ENCODE results near the gene SPRED2.
"Not testable (repeated sequence)": the region's sequence is repeated elsewhere in the genome, so short reads cannot be mapped to it uniquely, and the experiment has no call there.

Gene SPRED2

DNA sequence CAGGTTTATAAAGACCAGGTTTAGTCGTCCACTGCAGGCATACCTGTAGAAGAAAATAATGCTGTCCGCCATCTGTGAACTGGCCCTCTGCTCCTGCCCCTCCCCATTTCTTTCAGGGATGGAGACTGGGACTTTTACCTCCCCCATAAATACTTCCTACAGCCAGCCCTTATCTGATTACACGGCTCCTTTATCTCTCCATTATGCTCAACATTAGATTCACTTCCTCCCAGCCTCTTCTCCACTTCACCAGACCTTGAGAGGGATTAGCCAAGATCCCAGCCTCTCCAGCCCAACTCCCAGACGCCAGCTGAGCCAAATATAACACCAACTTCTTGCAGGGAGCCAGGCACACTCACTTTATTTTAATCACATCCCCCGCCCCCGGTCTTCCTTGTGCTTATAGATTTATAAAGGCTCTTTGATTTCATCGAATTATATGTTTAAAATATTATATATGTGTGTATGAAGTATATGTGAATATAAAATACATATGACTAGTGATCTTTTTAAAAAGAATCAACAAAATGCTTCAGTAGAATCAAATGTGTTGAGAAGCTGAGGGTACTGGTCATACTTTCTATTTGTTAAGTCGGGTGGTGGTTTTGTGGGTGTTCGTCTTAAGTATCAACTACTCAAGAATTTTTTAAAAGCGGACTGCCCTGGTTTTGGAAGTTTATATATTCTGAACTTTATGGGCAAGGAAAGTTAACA is 81.0 kb downstream of the SPRED2 start:
- no peaks in the 10 kb centered on the region for H3K36me3 ChIP-seq (ENCODE audit: control insufficient read depth in 1 of 2, insufficient read depth in 2 of 2, low read length in 2 of 2)
- peaks cover 6 to 9% of the 10 kb centered on the region in 2 donors for H3K4me1 ChIP-seq (ENCODE audit: control insufficient read depth in 1 of 2, insufficient read depth in 2 of 2, low read length in 2 of 2)
- no peak overlapping the region for H3K27ac ChIP-seq (ENCODE audit: low read length)
- H3K27me3 ChIP-seq (ENCODE audit: low read depth, low read length), result no peaks in the 10 kb centered on the region
- H3K4me3 ChIP-seq (ENCODE audit: low read depth in 1 of 2, low read length in 2 of 2), result no peak overlapping the region
- H3K9me3 ChIP-seq (ENCODE audit: control insufficient read depth in 1 of 2, low read length in 2 of 2), result no peaks in the 10 kb centered on the region

DNA sequence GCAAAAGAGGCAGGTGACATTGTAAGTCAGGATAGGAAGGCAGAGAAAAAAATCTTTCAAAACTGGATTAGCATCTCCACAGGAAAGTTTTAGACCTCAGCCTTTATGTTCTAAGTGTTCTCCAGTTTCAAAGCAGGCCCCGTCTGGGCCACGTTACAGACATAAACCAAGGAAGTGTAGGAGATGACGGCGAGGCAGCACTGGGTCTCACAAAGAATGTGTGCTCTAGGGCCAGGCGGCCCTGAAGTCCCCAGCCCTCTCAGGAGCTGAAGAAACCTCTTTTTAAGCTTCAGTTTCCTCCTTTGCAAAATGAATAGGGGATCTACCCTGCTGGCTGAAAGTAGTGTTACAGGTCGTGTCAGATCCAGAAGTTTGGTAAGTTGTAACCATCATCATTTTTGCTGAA is 81.7 kb downstream of the SPRED2 start:
- no peaks in the 10 kb centered on the region for H3K9me3 ChIP-seq (ENCODE audit: control insufficient read depth in 1 of 2, low read length in 2 of 2)
- H3K4me3 ChIP-seq (ENCODE audit: low read depth in 1 of 2, low read length in 2 of 2), result no peak overlapping the region
- H3K27me3 ChIP-seq (ENCODE audit: low read depth, low read length), result no peaks in the 10 kb centered on the region
- no peaks in the 10 kb centered on the region for H3K36me3 ChIP-seq (ENCODE audit: control insufficient read depth in 1 of 2, insufficient read depth in 2 of 2, low read length in 2 of 2)
- H3K4me1 ChIP-seq (ENCODE audit: control insufficient read depth in 1 of 2, insufficient read depth in 2 of 2, low read length in 2 of 2), result peaks cover 6 to 9% of the 10 kb centered on the region in 2 donors
- H3K27ac ChIP-seq (ENCODE audit: low read length), result no peak overlapping the region

DNA sequence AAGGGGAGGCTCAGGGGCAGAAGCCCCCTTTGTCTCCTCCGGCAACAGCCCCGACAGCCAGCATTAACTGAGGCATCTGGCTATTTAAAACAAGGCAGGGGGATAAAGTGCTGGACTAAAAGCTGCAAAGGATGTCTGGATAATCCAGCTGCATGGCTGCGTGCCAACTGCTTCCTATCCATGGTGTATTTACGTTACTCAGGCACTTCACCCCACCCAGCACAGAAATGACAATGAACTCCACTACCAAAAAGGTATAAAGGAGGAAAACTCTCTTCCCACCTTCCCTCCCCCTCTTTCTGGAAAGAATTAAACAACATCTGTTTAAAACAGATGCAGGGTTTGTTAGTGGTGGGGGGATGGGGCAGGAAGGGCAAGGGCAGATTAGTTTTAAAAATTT is 82.5 kb downstream of the SPRED2 start:
- Histone ChIP-seq H3K9me3 (ENCODE audit: control insufficient read depth in 1 of 2, low read length in 2 of 2) (no peaks in the 10 kb centered on the region), H3K4me3 (ENCODE audit: low read depth in 1 of 2, low read length in 2 of 2) (no peak overlapping the region), H3K27ac (ENCODE audit: low read length) (no peak overlapping the region), H3K4me1 (ENCODE audit: control insufficient read depth in 1 of 2, insufficient read depth in 2 of 2, low read length in 2 of 2) (peaks cover 6 to 9% of the 10 kb centered on the region in 2 donors), H3K27me3 (ENCODE audit: low read depth, low read length) (no peaks in the 10 kb centered on the region), H3K36me3 (ENCODE audit: control insufficient read depth in 1 of 2, insufficient read depth in 2 of 2, low read length in 2 of 2) (no peaks in the 10 kb centered on the region)

DNA sequence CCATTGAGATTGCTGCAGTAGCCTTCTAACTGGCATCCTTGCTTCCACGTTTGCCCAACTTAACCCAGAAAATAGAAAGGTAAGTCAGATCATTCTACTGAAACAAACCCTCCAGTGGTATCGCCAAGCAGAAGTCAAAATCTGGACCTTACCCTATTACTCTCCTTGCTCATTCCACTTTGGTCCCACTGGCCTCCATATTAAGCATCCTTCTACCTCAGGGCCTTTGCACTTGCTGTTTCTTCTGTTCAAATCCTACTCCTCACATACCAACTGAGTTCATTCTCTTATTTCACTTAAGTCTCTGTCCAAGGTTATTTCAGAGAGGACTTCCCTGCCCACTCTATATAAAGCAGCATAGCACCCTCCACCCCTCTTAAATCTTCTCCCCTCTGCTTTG is 84.5 kb downstream of the SPRED2 start:
- peaks cover 6 to 9% of the 10 kb centered on the region in 2 donors for H3K4me1 ChIP-seq (ENCODE audit: control insufficient read depth in 1 of 2, insufficient read depth in 2 of 2, low read length in 2 of 2)
- no peaks in the 10 kb centered on the region for H3K27me3 ChIP-seq (ENCODE audit: low read depth, low read length)
- no peak overlapping the region for H3K4me3 ChIP-seq (ENCODE audit: low read depth in 1 of 2, low read length in 2 of 2)
- H3K9me3 ChIP-seq (ENCODE audit: control insufficient read depth in 1 of 2, low read length in 2 of 2), result no peaks in the 10 kb centered on the region
- H3K36me3 ChIP-seq (ENCODE audit: control insufficient read depth in 1 of 2, insufficient read depth in 2 of 2, low read length in 2 of 2), result no peaks in the 10 kb centered on the region
- H3K27ac ChIP-seq (ENCODE audit: low read length), result no peak overlapping the region

DNA sequence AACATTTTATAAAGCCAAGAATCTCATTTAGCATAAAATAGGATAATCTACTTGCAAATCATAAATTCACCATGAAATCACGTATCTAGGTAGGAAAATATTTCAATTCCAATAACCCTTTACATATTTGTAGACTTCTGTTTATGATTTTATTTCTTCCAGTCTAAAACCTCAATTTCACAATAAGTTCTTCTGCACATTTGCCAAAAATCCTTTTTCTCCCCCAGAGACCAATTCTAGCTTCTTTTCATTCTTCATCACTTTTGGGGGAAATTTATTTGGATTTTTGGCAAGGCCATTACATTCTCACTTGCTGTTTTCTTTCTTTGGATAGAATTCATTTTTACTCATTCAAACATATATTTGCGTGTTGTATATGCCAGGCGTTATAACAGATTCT is 86.8 kb downstream of the SPRED2 start:
- no peak overlapping the region for H3K4me3 ChIP-seq (ENCODE audit: low read depth in 1 of 2, low read length in 2 of 2)
- peaks cover 6 to 9% of the 10 kb centered on the region in 2 donors for H3K4me1 ChIP-seq (ENCODE audit: control insufficient read depth in 1 of 2, insufficient read depth in 2 of 2, low read length in 2 of 2)
- H3K36me3 ChIP-seq (ENCODE audit: control insufficient read depth in 1 of 2, insufficient read depth in 2 of 2, low read length in 2 of 2), result no peaks in the 10 kb centered on the region
- H3K9me3 ChIP-seq (ENCODE audit: control insufficient read depth in 1 of 2, low read length in 2 of 2), result no peaks in the 10 kb centered on the region
- no peaks in the 10 kb centered on the region for H3K27me3 ChIP-seq (ENCODE audit: low read depth, low read length)
- no peak overlapping the region for H3K27ac ChIP-seq (ENCODE audit: low read length)

DNA sequence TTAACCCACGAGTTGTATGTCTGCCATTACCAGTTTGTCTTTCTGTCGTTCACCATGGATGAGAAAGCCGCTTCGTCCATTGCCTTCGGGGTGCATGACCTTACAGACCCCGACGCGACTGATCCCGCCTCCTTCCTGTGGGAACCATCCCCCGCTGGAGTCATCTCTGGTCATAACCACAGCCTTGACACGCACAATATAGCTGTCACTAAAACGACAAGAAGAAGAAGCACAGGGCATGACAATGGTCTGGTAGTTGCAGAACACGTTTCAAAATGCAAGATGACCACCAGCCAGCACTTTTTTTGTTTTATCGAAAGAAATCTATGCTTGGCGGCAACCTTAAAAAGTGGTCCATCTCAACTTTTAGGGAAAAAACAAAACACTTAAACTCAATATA is 87.7 kb downstream of the SPRED2 start:
- Histone ChIP-seq H3K9me3 (ENCODE audit: control insufficient read depth in 1 of 2, low read length in 2 of 2) (no peaks in the 10 kb centered on the region), H3K27me3 (ENCODE audit: low read depth, low read length) (no peaks in the 10 kb centered on the region), H3K36me3 (ENCODE audit: control insufficient read depth in 1 of 2, insufficient read depth in 2 of 2, low read length in 2 of 2) (peaks cover 0 to 4% of the 10 kb centered on the region in 2 donors), H3K27ac (ENCODE audit: low read length) (no peak overlapping the region), H3K4me3 (ENCODE audit: low read depth in 1 of 2, low read length in 2 of 2) (no peak overlapping the region), H3K4me1 (ENCODE audit: control insufficient read depth in 1 of 2, insufficient read depth in 2 of 2, low read length in 2 of 2) (peaks cover 2 to 3% of the 10 kb centered on the region in 2 donors)

DNA sequence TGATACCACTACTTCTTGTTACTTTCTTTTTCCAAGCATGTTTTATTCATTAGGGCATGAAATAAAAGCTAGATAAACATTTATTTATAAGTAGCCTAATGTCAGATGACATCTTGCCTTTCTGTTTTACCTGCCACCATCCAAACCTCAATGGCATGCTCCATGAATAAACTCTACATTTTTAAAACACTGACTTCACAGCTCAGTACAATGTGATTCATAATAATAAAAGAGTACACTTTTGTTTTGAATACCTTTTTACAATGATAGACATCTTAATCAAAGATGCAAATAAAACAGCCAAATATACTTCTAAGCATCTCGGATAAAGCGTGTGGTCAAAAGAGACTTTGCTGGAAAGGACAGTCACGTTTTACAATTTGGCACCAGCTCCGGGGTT is 88.2 kb downstream of the SPRED2 start:
- H3K36me3 ChIP-seq (ENCODE audit: control insufficient read depth in 1 of 2, insufficient read depth in 2 of 2, low read length in 2 of 2), result peaks cover 0 to 4% of the 10 kb centered on the region in 2 donors
- no peak overlapping the region for H3K27ac ChIP-seq (ENCODE audit: low read length)
- H3K9me3 ChIP-seq (ENCODE audit: control insufficient read depth in 1 of 2, low read length in 2 of 2), result no peaks in the 10 kb centered on the region
- H3K4me1 ChIP-seq (ENCODE audit: control insufficient read depth in 1 of 2, insufficient read depth in 2 of 2, low read length in 2 of 2), result no peaks in the 10 kb centered on the region
- no peaks in the 10 kb centered on the region for H3K27me3 ChIP-seq (ENCODE audit: low read depth, low read length)
- no peak overlapping the region for H3K4me3 ChIP-seq (ENCODE audit: low read depth in 1 of 2, low read length in 2 of 2)

DNA sequence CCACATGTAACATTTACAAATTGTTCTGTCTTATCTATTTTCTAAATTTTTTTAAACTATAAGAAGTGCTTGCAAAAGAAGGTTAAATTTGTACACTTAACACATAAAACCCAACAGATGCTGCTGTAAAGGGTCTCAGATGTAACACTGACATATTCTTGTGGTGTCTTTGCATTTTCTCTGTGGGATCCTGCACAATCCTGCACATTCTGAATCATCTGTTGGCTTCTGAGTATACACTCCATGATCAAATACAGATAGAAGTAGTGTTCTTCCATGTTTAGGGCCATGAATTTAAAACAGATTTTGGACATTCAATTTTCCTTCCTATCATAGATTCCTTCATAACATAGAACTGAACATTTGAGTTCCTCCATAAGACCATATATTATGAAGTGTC is 89.0 kb downstream of the SPRED2 start:
- Histone ChIP-seq H3K36me3 (ENCODE audit: control insufficient read depth in 1 of 2, insufficient read depth in 2 of 2, low read length in 2 of 2) (peaks cover 0 to 4% of the 10 kb centered on the region in 2 donors), H3K4me1 (ENCODE audit: control insufficient read depth in 1 of 2, insufficient read depth in 2 of 2, low read length in 2 of 2) (no peaks in the 10 kb centered on the region), H3K27ac (ENCODE audit: low read length) (no peak overlapping the region), H3K4me3 (ENCODE audit: low read depth in 1 of 2, low read length in 2 of 2) (no peak overlapping the region), H3K9me3 (ENCODE audit: control insufficient read depth in 1 of 2, low read length in 2 of 2) (no peaks in the 10 kb centered on the region), H3K27me3 (ENCODE audit: low read depth, low read length) (no peaks in the 10 kb centered on the region)

DNA sequence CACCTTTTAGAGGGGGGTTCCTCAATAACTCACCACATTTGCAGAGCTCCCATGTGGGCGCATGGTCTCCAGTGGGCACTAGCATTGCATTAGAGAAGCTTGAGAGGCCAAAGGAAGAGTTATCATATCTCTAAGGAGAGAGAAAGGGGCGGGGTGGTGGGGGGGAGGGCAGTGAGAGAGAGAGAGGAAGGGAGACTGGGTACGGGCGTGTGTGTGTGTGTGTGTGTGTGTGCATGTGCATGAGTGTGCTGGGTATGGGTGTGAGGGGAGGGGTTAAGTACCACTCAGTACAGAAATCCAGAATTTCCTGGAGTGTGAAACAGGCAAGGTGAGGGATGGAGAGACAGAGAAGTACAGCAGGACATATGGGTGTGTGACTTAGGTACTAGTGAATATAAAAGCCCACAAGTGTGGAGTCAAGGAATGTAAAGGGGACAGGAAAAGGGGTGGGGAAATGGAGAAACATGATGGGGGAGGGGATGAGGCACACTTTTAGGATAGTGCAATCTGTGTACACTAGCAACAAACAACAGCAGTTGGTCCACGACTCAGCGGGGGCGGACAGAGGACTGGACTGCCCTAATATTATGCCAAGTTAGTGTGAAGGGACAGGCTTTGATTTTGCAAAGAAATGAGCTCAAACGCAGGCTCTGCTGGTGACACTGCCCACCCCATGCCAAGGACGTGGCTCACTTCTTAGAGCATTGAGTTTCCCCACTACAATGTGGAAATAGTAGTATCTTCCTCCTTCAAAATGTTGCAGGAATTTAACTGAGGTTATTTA is 91.3 kb downstream of the SPRED2 start:
- Histone ChIP-seq H3K4me1 (ENCODE audit: control insufficient read depth in 1 of 2, insufficient read depth in 2 of 2, low read length in 2 of 2) (no peaks in the 10 kb centered on the region), H3K4me3 (ENCODE audit: low read depth in 1 of 2, low read length in 2 of 2) (no peak overlapping the region), H3K27ac (ENCODE audit: low read length) (no peak overlapping the region), H3K36me3 (ENCODE audit: control insufficient read depth in 1 of 2, insufficient read depth in 2 of 2, low read length in 2 of 2) (peaks cover 0 to 4% of the 10 kb centered on the region in 2 donors), H3K9me3 (ENCODE audit: control insufficient read depth in 1 of 2, low read length in 2 of 2) (no peaks in the 10 kb centered on the region), H3K27me3 (ENCODE audit: low read depth, low read length) (no peaks in the 10 kb centered on the region)

DNA sequence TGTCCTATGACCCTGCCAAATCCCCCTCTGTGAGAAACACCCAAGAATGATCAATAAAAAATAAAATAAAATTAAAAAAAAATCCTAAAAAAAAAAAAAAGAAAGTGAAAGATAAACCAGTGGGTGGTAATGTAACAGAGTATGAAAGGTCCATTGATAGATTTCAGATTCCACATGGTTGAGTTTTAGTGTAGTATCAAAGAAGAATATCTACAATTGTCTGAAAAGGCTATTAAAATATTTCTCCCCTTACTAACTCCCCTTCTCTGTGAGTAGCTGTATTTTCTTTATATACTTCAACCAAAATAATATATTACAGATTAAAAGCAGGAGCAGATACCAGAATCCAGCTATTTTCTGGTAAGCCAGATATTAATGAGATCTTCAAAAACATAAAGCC is 92.8 kb downstream of the SPRED2 start:
- Histone ChIP-seq H3K27ac (ENCODE audit: low read length) (no peak overlapping the region), H3K36me3 (ENCODE audit: control insufficient read depth in 1 of 2, insufficient read depth in 2 of 2, low read length in 2 of 2) (peaks cover 0 to 11% of the 10 kb centered on the region in 2 donors), H3K4me1 (ENCODE audit: control insufficient read depth in 1 of 2, insufficient read depth in 2 of 2, low read length in 2 of 2) (no peaks in the 10 kb centered on the region), H3K4me3 (ENCODE audit: low read depth in 1 of 2, low read length in 2 of 2) (no peak overlapping the region), H3K9me3 (ENCODE audit: control insufficient read depth in 1 of 2, low read length in 2 of 2) (no peaks in the 10 kb centered on the region), H3K27me3 (ENCODE audit: low read depth, low read length) (no peaks in the 10 kb centered on the region)

DNA sequence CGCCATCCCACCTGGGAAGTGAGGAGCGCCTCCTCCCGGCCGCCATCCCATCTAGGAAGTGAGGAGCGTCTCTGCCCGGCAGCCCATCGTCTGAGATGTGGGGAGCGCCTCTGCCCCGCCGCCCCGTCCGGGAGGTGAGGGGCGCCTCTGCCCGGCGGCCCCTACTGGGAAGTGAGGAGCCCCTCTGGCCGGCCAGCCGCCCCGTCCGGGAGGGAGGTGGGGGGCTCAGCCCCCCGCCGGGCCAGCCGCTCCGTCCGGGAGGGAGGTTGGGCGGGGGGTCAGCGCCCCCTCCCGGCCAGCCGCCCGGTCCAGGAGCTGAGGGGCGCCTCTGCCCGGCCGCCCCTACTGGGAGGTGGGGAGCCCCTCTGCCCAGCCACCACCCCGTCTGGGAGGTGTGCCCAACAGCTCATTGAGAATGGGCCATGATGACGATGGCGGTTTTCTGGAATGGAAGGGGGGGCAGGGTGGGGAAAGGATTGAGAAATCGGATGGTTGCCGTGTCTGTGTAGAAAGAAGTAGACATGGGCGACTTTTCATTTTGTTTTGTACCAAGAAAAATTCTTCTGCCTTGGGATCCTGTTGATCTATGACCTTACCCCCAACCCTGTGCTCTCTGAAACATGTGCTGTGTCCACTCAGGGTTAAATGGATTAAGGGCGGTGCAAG is 93.4 kb downstream of the SPRED2 start:
- not testable (repeated sequence) for H3K27me3 ChIP-seq (ENCODE audit: low read depth, low read length); H3K4me3 ChIP-seq (ENCODE audit: low read depth in 1 of 2, low read length in 2 of 2); H3K4me1 ChIP-seq (ENCODE audit: control insufficient read depth in 1 of 2, insufficient read depth in 2 of 2, low read length in 2 of 2); H3K27ac ChIP-seq (ENCODE audit: low read length); H3K9me3 ChIP-seq (ENCODE audit: control insufficient read depth in 1 of 2, low read length in 2 of 2)
- peaks cover 0 to 11% of the 10 kb centered on the region in 2 donors for H3K36me3 ChIP-seq (ENCODE audit: control insufficient read depth in 1 of 2, insufficient read depth in 2 of 2, low read length in 2 of 2)

Data from muscle layer of duodenum (tissue), 2 donors.